Thyroid gland (tissue), 4 donors: ENCODE data around the gene ARHGEF28. TPM values are rescaled to one million over a fixed set of nuclear protein-coding genes. Genes with fewer than 3 reads are reported as not detected.

Experiments
- DNase-seq, 2 donors: peaks; one replicate each; pipeline ENCODE4 v3.0.0-alpha.2; 2019
- H3K27ac ChIP-seq, 3 donors: fragments of 200-600 bp; sonication (generic); 1 replicate in 2 of 3; 2 replicates in 1 of 3; pipeline ENCODE4 v1.5.1; 2016 to 2019; ENCODE audit warnings: mild to moderate bottlenecking in 1 of 3, moderate library complexity in 1 of 3
- H3K27me3 ChIP-seq: fragments of 200-600 bp; sonication (generic); one replicate; pipeline ENCODE4 v1.5.1; 2019
- H3K36me3 ChIP-seq, 2 donors: fragments of 200-600 bp; sonication (generic); one replicate each; pipeline ENCODE4 v1.5.1; 2016 to 2019
- H3K4me1 ChIP-seq, 2 donors: fragments of 200-600 bp; sonication (generic); one replicate each; pipeline ENCODE4 v1.5.1; 2017 to 2019
- H3K4me3 ChIP-seq, 3 donors: fragments of 200-600 bp; sonication (generic); replicated peaks in 1 of 3; 1 replicate in 2 of 3; 2 replicates in 1 of 3; pipeline ENCODE4 v1.5.1; 2016; ENCODE audit warnings: mild to moderate bottlenecking in 1 of 3
- H3K9me3 ChIP-seq: fragments of 200-600 bp; sonication (generic); one replicate; pipeline ENCODE4 v1.5.1; 2017
- CTCF ChIP-seq, 6 experiments: fragments of 200-600 bp in 3 of 6; fragments of 450-650 bp in 3 of 6; sonication (generic) in 3 of 6; IDR thresholded peaks; one replicate each; pipeline ENCODE4 v1.5.1; 2016 to 2019; ENCODE audit warnings: antibody characterized with exemption in 6 of 6, mild to moderate bottlenecking in 2 of 6, inconsistent platforms in 1 of 6, moderate library complexity in 1 of 6
- POLR2A ChIP-seq, 2 donors: fragments of 450-650 bp; IDR thresholded peaks; one replicate each; pipeline ENCODE4 v1.6.1; 2017; ENCODE audit warnings: antibody characterized with exemption in 2 of 2, mild to moderate bottlenecking in 2 of 2, moderate library complexity in 1 of 2
- WGBS, 2 donors: methylation state at CpG; one replicate each; pipeline ENCODE4 v1.1.5; 2017; 5-methylcytosine and 5-hydroxymethylcytosine counted together
- intact Hi-C: fragments of 100-400 bp; cut with DNase I; formaldehyde crosslinking; loops from one replicate; pipeline ENCODE4 v1.15.1; 2023
- total RNA-seq, 4 donors: library from RNA; depleted of rRNA; stranded (reverse); fragments of >200 nt; gene quantifications; one replicate each; pipeline ENCODE4 v1.2.3, GENCODE V29; 2016

Gene ARHGEF28
- total RNA-seq, 4 donors from 2014 or later, result 43.6 to 58.8 (median 55.3) TPM

- Histone ChIP-seq H3K36me3 (peaks cover 4 to 8% of the 10 kb centered on the region in 2 donors), H3K27me3 (no peaks in the 10 kb centered on the region), H3K4me1 (peaks cover 11 to 14% of the 10 kb centered on the region in 2 donors), H3K9me3 (no peaks in the 10 kb centered on the region), H3K27ac (no peak overlapping the region), H3K4me3 (no peak overlapping the region)
- TF ChIP-seq POLR2A (IDR thresholded peaks at IDR 0.05) (no peak), CTCF (IDR thresholded peaks at IDR 0.05) (no peak)
- intact Hi-C loops, result loop anchor here (10.0 kb wide), 2 partner anchors 125 to 215 kb away; no protein-coding TSS in a partner anchor
- 98% methylated on average over 22 to 27 of the region's 27 CpGs for WGBS, 2 donors
- no peak for DNase-seq
Observed at GRCh38 chr5:73909474-73909873, 283.5 kb downstream of the ARHGEF28 start.

GRCh38 chr5:73911761-73912393 lies 285.9 kb downstream of the ARHGEF28 start:
- TF ChIP-seq POLR2A (IDR thresholded peaks at IDR 0.05) (no peak), CTCF (IDR thresholded peaks at IDR 0.05) (no peak)
- intact Hi-C loops, result no loop called here
- H3K27me3 ChIP-seq, result no peaks in the 10 kb centered on the region
- peaks cover 13 to 15% of the 10 kb centered on the region in 2 donors for H3K4me1 ChIP-seq
- H3K4me3 ChIP-seq, result no peak overlapping the region
- H3K27ac ChIP-seq, result no peak overlapping the region
- no peaks in the 10 kb centered on the region for H3K9me3 ChIP-seq
- DNase-seq, result no peak
- peaks cover 4 to 8% of the 10 kb centered on the region in 2 donors for H3K36me3 ChIP-seq
- 77 to 80% methylated on average over 4 of the region's 4 CpGs for WGBS, 2 donors

GRCh38 chr5:73912821-73913271 lies 286.9 kb downstream of the ARHGEF28 start:
- H3K4me1 ChIP-seq, result peaks cover 23 to 24% of the 10 kb centered on the region in 2 donors
- no peaks in the 10 kb centered on the region for H3K9me3 ChIP-seq
- H3K4me3 ChIP-seq, result no peak overlapping the region
- H3K36me3 ChIP-seq, result peaks cover 4 to 8% of the 10 kb centered on the region in 2 donors
- WGBS, 2 donors, result 93 to 94% methylated on average over 3 of the region's 3 CpGs
- TF ChIP-seq POLR2A (IDR thresholded peaks at IDR 0.05) (no peak), CTCF (IDR thresholded peaks at IDR 0.05) (no peak)
- no peaks in the 10 kb centered on the region for H3K27me3 ChIP-seq
- no peak for DNase-seq
- intact Hi-C loops, result no loop called here
- no peak overlapping the region for H3K27ac ChIP-seq

DNA sequence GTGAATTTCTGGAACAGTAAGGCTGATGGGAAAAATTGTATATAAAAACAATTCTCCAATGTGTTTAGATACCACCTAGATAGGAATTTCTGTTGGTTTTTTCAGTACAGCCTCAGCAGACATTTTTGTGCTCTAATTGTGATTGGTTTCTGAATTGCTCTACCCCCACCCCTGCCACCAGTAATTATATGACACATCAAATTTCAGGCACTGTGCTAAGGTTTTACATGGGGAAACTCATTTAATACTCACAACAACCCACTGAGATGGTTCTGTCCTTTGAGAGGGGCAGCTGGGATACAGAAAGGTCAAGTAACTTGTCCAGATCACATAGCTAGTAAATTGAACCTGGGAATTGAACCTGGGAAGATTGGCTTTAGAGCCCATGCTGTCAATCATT lies 288.0 kb downstream of the ARHGEF28 start:
- Histone ChIP-seq H3K27me3 (no peaks in the 10 kb centered on the region), H3K4me3 (no peak overlapping the region), H3K27ac (no peak overlapping the region), H3K9me3 (no peaks in the 10 kb centered on the region), H3K4me1 (peaks cover 25 to 26% of the 10 kb centered on the region in 2 donors), H3K36me3 (peaks cover 4 to 8% of the 10 kb centered on the region in 2 donors)
- intact Hi-C loops, result no loop called here
- TF ChIP-seq CTCF (IDR thresholded peaks at IDR 0.05) (no peak), POLR2A (IDR thresholded peaks at IDR 0.05) (no peak)
- DNase-seq, result no peak

DNA sequence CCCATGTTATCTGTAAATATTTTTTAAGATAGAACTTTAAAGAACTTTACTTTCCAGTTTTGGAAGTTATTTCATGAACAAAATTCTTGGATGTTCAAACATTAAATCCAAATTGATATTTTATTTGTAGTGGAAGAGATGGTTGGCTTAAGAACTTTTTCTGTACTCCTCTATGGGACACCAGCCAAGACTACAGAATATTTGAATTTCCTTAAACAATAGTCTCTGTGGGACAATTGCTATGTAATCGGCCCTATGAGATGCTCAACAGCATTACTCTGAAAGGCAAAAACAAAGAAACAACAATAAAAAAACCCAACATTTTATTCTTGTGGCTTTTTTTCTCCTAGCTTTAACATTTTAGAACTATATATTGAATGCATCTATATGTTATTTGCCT lies 289.3 kb downstream of the ARHGEF28 start:
- TF ChIP-seq POLR2A (IDR thresholded peaks at IDR 0.05) (no peak), CTCF (IDR thresholded peaks at IDR 0.05) (no peak)
- 82 to 86% methylated on average over 1 of the region's 1 CpG for WGBS, 2 donors
- H3K27me3 ChIP-seq, result no peaks in the 10 kb centered on the region
- no peaks in the 10 kb centered on the region for H3K9me3 ChIP-seq
- H3K36me3 ChIP-seq, result no peaks in the 10 kb centered on the region
- H3K4me3 ChIP-seq, result no peak overlapping the region
- intact Hi-C loops, result no loop called here
- DNase-seq, result no peak
- H3K4me1 ChIP-seq, result peaks cover 29 to 30% of the 10 kb centered on the region in 2 donors
- peak overlapping the region in 1 of 3 donors; percentile 23 for H3K27ac ChIP-seq
